AG04450 (cell line): ENCODE measurements around the gene USP38. TPM values are rescaled to one million over a fixed set of nuclear protein-coding genes. Genes with fewer than 3 reads are reported as not detected.

Experiments used
- CTCF ChIA-PET: fragments of 300-600, 350-600 bp; formaldehyde crosslinking; extraction: SDS; loops from one replicate; lab custom pipeline; 2022; ENCODE audit warnings: antibody characterized with exemption, inconsistent platforms; lab: Charles Lee
- POLR2A ChIA-PET: fragments of 350-600 bp; formaldehyde crosslinking; extraction: SDS; loops from one replicate; lab custom pipeline; 2021; ENCODE audit warnings: antibody characterized with exemption, inconsistent platforms; lab: Yijun Ruan, JAX
- DNase-seq: peaks from one replicate; pipeline ENCODE4 v3.0.0-alpha.2; 2011; ENCODE audit warnings: low read depth, low spot score
- H3K27ac ChIP-seq: one replicate; pipeline ENCODE4 v1.5.1; 2012; ENCODE audit warnings: low read depth, low read length, control low read depth
- H3K27me3 ChIP-seq: one replicate; pipeline ENCODE4 v1.6.0; 2012; ENCODE audit warnings: low read length; ENCODE audit not compliant: control insufficient read depth, insufficient read depth
- H3K4me3 ChIP-seq: 2 replicates; pipeline ENCODE4 v1.5.1; 2011; ENCODE audit warnings: mild to moderate bottlenecking, low read depth, low read length, control low read depth
- H3K9me3 ChIP-seq: 2 replicates; pipeline ENCODE4 v1.5.1; 2012; ENCODE audit warnings: low read length; ENCODE audit not compliant: control insufficient read depth, insufficient read depth
- polyA plus RNA-seq: library from polyadenylated mRNA; depleted of rRNA; stranded (reverse); fragments of >200 nt; gene quantifications from 2 replicates; pipeline ENCODE4 v1.2.3, GENCODE V29; 2011
- TF ChIP-seq, protein P1 (sequence below): IDR thresholded peaks from 2 replicates; pipeline ENCODE4 v1.5.1; 2011; ENCODE audit warnings: low read depth, low read length, control low read depth, inconsistent platforms

Gene USP38
- polyA plus RNA-seq, 1 experiment = 14.1 TPM

DNA sequence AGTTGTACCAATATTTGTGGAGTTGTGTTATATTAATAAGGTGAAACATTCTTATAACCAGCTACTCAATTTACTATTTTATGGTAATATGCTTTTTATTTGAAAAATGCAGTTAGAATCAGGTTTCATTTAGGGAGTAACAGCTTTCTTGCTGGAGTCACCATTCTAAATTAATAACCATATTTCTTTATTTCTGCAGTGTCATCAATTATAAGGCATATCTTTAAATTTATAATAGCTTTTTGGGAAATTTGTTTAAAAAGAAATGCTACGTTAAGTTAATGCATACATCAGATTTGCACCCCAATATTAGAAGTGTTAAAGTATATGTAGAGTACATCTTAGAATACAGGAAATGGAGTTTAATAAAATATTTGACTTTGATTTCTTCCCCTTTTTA is 18.9 kb downstream of the USP38 start:
- ChIA-PET CTCF (interaction anchor here (0.6 to 3.7 kb wide), 9 partner anchors 9 to 280 kb away, joined by 3 to 23 read pairs (median 4); no protein-coding TSS in a partner anchor), POLR2A (no interaction called here)
- H3K4me3 ChIP-seq = no peak overlapping the region
- no peak for DNase-seq
- TF ChIP-seq, protein P1, sequence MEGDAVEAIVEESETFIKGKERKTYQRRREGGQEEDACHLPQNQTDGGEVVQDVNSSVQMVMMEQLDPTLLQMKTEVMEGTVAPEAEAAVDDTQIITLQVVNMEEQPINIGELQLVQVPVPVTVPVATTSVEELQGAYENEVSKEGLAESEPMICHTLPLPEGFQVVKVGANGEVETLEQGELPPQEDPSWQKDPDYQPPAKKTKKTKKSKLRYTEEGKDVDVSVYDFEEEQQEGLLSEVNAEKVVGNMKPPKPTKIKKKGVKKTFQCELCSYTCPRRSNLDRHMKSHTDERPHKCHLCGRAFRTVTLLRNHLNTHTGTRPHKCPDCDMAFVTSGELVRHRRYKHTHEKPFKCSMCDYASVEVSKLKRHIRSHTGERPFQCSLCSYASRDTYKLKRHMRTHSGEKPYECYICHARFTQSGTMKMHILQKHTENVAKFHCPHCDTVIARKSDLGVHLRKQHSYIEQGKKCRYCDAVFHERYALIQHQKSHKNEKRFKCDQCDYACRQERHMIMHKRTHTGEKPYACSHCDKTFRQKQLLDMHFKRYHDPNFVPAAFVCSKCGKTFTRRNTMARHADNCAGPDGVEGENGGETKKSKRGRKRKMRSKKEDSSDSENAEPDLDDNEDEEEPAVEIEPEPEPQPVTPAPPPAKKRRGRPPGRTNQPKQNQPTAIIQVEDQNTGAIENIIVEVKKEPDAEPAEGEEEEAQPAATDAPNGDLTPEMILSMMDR = no peak
- no peaks in the 10 kb centered on the region for H3K9me3 ChIP-seq
- no peaks in the 10 kb centered on the region for H3K27me3 ChIP-seq
- no peak overlapping the region for H3K27ac ChIP-seq

- Histone ChIP-seq H3K27me3 (no peaks in the 10 kb centered on the region), H3K4me3 (no peak overlapping the region), H3K27ac (no peak overlapping the region), H3K9me3 (no peaks in the 10 kb centered on the region)
- DNase-seq = no peak
- ChIA-PET POLR2A (no interaction called here), CTCF (interaction anchor here (0.5 to 1.6 kb wide), 12 partner anchors 10 to 274 kb away, joined by 3 to 7 read pairs (median 4); partner anchors contain the start of gene GAB1)
- TF ChIP-seq, protein P1 = peak; percentile 52
Measured at GRCh38 chr4:143207555-143207954, 22.8 kb downstream of the USP38 start.

DNA sequence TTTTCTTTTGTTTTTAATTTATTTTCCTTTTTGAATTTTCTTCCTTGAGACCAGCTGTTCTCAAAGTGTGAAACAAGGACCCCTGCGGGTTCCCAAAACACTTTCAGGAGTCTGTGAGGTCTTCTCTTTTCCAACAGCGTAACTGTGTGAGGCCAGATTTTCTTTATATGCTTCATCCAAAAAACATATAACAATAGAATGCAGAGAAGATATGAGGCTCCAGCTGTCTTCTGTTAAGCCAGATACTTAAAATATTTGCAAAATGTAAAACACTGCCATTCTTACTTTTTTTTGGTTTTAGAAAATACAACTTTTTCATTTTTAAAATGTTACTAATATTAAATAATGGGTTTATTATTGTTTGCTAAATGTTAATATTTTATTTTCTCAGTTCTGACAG is 27.8 kb downstream of the USP38 start:
- no peaks in the 10 kb centered on the region for H3K27me3 ChIP-seq
- DNase-seq = no peak
- no peak overlapping the region for H3K4me3 ChIP-seq
- TF ChIP-seq, protein P1 = no peak
- ChIA-PET CTCF (interaction anchor here (0.5 to 0.7 kb wide), 2 partner anchors 9 to 39 kb away, joined by 3 to 4 read pairs; no protein-coding TSS in a partner anchor), POLR2A (no interaction called here)
- H3K9me3 ChIP-seq = no peaks in the 10 kb centered on the region
- H3K27ac ChIP-seq = no peak overlapping the region

GRCh38 chr4:143215873-143216272 is 31.2 kb downstream of the USP38 start:
- Histone ChIP-seq H3K27me3 (no peaks in the 10 kb centered on the region), H3K4me3 (no peak overlapping the region), H3K27ac (no peak overlapping the region), H3K9me3 (no peaks in the 10 kb centered on the region)
- TF ChIP-seq, protein P1 = no peak
- no peak for DNase-seq
- POLR2A ChIA-PET = no interaction called here
- CTCF ChIA-PET = no interaction called here

- POLR2A ChIA-PET = interaction anchor here (0.7 kb wide), 1 partner anchor 1070 kb away, joined by 5 read pairs; no protein-coding TSS in a partner anchor
- CTCF ChIA-PET = interaction anchor here (0.8 to 1.1 kb wide), 2 partner anchors 113 to 178 kb away, joined by 3 read pairs; no protein-coding TSS in a partner anchor
- Histone ChIP-seq H3K27me3 (no peaks in the 10 kb centered on the region), H3K4me3 (no peak overlapping the region), H3K9me3 (no peaks in the 10 kb centered on the region), H3K27ac (no peak overlapping the region)
- no peak for DNase-seq
- TF ChIP-seq, protein P1 = no peak
Measured at GRCh38 chr4:143224255-143224654, 39.5 kb downstream of the USP38 start.
